ENCODE results near the gene RAB26.

Gene RAB26

DNA sequence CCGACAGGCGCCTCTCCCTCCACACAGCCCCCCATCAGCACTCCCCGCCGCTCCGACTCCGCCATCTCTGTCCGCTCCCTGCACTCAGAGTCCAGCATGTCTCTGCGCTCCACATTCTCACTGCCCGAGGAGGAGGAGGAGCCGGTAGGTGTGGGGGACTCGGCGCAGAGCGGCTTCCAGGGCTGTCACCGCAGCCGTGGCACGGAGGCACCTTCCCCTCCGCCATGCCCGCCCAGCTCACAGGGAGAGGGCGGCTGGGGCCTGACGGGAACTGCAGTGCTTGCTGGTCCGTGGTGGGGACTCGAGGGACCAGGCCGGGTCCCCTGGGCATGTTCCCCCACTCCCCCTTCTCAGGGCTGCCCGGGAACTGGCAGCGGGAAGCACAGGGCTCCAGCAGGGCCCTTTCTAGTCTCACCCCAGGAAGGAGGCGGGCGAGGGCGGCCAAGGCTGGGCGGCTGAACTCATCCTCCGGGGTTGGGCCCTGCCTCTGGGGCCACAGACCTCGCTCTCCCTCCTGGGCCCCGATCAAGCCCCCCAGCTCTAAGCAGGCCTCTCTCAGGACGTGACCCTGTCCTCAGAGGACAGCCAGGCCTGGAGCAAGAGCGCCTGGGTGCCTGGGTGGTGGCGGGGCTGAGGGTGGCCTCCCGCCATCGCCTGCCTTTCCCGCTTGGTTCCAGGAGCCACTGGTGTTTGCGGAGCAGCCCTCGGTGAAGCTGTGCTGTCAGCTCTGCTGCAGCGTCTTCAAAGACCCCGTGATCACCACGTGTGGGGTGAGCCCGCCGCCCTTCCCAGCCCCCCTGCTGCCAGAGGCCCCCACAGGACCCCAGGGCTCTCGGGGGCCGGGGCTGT, 22.4 kb downstream of the RAB26 start:
- H3K9me3 ChIP-seq (ENCODE audit: control insufficient read depth, low read length): no peaks in the 10 kb centered on the region
- H3K36me3 ChIP-seq (ENCODE audit: control insufficient read depth, insufficient read depth, low read length): peaks cover 59% of the 10 kb centered on the region
- no peaks in the 10 kb centered on the region for H3K4me1 ChIP-seq (ENCODE audit: control insufficient read depth, insufficient read depth, low read length, poor library complexity, severe bottlenecking)
- no peak overlapping the region for H3K27ac ChIP-seq (ENCODE audit: insufficient read depth, low read length, poor library complexity, severe bottlenecking)
- no peak for DNase-seq
- H3K27me3 ChIP-seq (replicated peaks; ENCODE audit: control insufficient read depth, insufficient read depth, low read length, poor library complexity, severe bottlenecking): no peaks in the 10 kb centered on the region
- no peak overlapping the region for H3K4me3 ChIP-seq (ENCODE audit: insufficient read depth, low read depth, low read length, poor library complexity, severe bottlenecking)

DNA sequence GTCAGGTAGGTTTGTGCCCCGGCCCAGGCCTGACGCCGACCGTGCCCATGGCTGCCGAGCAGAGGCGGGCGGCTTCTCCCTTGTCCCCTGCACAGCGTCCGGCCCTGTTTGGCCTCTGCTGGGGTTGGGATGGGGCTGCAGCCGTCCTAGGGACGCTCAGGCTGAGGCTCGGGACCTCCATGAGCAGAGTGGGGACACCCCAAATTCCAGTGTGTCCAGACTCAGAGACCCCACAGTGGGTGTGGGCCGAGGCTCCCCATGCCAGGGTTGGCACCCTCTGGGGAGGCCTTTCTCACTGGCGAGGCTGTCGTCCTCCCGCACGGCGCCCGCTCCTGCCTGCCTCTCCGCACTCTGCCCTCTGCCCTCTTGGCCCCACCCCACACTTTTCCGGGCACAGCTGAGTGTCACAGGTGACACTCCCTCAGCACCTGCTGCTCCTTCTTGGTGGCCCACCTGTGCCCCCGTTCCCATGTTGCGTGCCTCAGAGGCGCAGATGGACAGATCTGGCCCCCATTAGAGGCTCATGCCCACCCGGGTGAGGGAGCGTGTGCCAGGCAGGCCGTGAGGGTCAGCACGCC, 23.3 kb downstream of the RAB26 start:
- H3K4me3 ChIP-seq (ENCODE audit: insufficient read depth, low read depth, low read length, poor library complexity, severe bottlenecking): no peak overlapping the region
- H3K36me3 ChIP-seq (ENCODE audit: control insufficient read depth, insufficient read depth, low read length): peaks cover 58% of the 10 kb centered on the region
- no peaks in the 10 kb centered on the region for H3K4me1 ChIP-seq (ENCODE audit: control insufficient read depth, insufficient read depth, low read length, poor library complexity, severe bottlenecking)
- H3K27me3 ChIP-seq (replicated peaks; ENCODE audit: control insufficient read depth, insufficient read depth, low read length, poor library complexity, severe bottlenecking): no peaks in the 10 kb centered on the region
- H3K9me3 ChIP-seq (ENCODE audit: control insufficient read depth, low read length): no peaks in the 10 kb centered on the region
- no peak for DNase-seq
- no peak overlapping the region for H3K27ac ChIP-seq (ENCODE audit: insufficient read depth, low read length, poor library complexity, severe bottlenecking)

DNA sequence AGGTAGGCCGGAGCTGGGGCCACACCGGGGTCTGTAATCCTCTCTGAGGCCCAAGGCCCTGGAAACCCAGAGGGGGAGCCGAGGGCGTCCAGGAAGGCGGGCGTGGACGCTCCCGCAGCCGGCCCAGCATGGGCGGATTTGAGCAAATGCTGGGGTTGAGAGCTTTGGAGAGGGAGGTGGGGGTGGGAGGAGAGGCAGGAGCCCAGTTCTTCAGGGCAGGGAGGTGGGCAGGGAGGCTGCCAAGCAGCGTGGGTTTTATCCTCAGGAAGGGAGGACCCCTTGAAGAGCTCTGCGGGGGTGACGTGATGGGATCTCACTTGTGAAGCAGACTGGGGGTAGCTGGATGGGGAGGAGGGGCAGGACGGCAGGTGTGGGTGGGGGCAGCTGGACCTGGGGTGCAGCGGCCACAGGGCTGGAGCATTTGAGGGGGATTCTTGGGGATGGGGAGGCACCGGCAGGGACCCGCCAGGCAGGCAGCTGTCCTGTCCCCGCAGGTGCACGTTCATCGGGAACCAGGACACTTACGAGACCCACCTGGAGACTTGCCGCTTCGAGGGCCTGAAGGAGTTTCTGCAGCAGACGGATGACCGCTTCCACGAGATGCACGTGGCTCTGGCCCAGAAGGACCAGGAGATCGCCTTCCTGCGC, 24.4 kb downstream of the RAB26 start:
- Histone ChIP-seq H3K9me3 (ENCODE audit: control insufficient read depth, low read length) (no peaks in the 10 kb centered on the region), H3K4me1 (ENCODE audit: control insufficient read depth, insufficient read depth, low read length, poor library complexity, severe bottlenecking) (no peaks in the 10 kb centered on the region), H3K36me3 (ENCODE audit: control insufficient read depth, insufficient read depth, low read length) (peaks cover 51% of the 10 kb centered on the region), H3K4me3 (ENCODE audit: insufficient read depth, low read depth, low read length, poor library complexity, severe bottlenecking) (no peak overlapping the region), H3K27me3 (replicated peaks; ENCODE audit: control insufficient read depth, insufficient read depth, low read length, poor library complexity, severe bottlenecking) (no peaks in the 10 kb centered on the region), H3K27ac (ENCODE audit: insufficient read depth, low read length, poor library complexity, severe bottlenecking) (no peak overlapping the region)
- no peak for DNase-seq

DNA sequence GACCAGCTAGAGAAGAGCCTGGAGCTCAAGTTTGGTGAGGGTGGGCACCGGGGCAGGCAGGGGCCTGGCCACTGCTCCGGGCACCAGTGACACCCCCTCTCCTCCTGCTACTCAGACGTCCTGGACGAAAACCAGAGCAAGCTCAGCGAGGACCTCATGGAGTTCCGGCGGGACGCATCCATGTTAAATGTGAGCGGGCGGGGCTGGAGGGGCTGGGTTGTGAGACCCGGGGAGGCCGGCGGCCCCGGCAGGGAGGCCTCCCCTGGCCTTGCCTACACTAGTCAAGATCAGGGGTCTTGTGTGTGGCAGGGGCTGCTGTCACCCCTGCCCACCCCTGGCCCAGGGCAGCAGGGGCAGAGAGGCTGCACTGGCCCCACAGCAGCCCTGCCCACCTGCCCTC, 24.9 kb downstream of the RAB26 start:
- Histone ChIP-seq H3K27me3 (replicated peaks; ENCODE audit: control insufficient read depth, insufficient read depth, low read length, poor library complexity, severe bottlenecking) (no peaks in the 10 kb centered on the region), H3K9me3 (ENCODE audit: control insufficient read depth, low read length) (no peaks in the 10 kb centered on the region), H3K4me3 (ENCODE audit: insufficient read depth, low read depth, low read length, poor library complexity, severe bottlenecking) (no peak overlapping the region), H3K27ac (ENCODE audit: insufficient read depth, low read length, poor library complexity, severe bottlenecking) (no peak overlapping the region), H3K36me3 (ENCODE audit: control insufficient read depth, insufficient read depth, low read length) (peaks cover 46% of the 10 kb centered on the region), H3K4me1 (ENCODE audit: control insufficient read depth, insufficient read depth, low read length, poor library complexity, severe bottlenecking) (no peaks in the 10 kb centered on the region)
- DNase-seq: no peak

DNA sequence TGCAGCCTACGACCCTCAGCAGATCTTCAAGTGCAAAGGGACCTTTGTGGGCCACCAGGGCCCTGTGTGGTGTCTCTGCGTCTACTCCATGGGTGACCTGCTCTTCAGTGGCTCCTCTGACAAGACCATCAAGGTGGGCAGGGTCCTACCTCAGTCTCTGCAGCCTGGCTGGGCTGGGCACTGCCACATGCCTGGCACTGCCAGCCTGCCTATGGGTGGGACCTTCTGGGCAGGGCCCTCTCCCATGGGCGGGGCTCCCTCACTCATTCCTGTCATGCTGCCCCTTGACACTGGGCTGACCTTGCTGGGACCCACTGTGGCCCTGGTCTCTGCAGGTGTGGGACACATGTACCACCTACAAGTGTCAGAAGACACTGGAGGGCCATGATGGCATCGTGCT, 25.5 kb downstream of the RAB26 start:
- no peak for DNase-seq
- Histone ChIP-seq H3K4me1 (ENCODE audit: control insufficient read depth, insufficient read depth, low read length, poor library complexity, severe bottlenecking) (no peaks in the 10 kb centered on the region), H3K4me3 (ENCODE audit: insufficient read depth, low read depth, low read length, poor library complexity, severe bottlenecking) (no peak overlapping the region), H3K36me3 (ENCODE audit: control insufficient read depth, insufficient read depth, low read length) (peaks cover 44% of the 10 kb centered on the region), H3K27me3 (replicated peaks; ENCODE audit: control insufficient read depth, insufficient read depth, low read length, poor library complexity, severe bottlenecking) (no peaks in the 10 kb centered on the region), H3K9me3 (ENCODE audit: control insufficient read depth, low read length) (no peaks in the 10 kb centered on the region), H3K27ac (ENCODE audit: insufficient read depth, low read length, poor library complexity, severe bottlenecking) (no peak overlapping the region)

DNA sequence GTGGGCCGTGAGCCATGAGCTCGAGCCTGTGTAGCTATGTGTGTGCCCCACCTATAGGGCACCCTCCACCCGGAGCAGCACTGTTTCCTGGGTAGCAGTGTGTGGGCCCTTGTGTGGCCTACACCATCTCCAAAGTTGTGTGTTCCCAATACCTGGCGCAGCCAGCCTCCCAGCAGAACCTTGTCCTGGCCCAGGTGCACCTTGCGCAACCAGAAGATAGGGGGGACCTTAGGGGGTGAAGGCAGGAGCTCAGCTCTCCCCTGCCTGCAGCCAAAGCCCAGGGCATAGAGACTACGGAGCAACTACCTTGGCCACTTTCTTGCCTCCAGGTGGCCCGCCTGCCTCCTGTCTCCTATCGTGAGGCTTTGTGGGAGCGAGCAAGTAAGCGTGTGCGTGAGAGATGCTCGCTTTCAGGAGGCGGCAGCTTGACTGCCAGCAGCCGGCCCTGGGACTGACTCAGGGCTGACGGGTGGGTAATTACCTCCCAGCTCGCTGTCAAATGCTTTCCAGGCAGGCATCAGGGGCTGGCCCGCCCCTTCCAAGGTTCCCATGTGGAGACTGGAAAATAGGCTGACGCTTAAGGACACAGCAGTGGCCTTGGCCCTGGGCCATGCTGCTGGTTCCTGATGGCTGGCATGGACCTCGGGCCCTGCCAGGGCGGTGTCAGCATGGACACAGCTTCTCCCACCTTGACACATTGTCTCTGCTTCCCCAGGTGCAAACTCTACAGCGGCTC, 26.1 kb downstream of the RAB26 start:
- Histone ChIP-seq H3K36me3 (ENCODE audit: control insufficient read depth, insufficient read depth, low read length) (peaks cover 44% of the 10 kb centered on the region), H3K27me3 (replicated peaks; ENCODE audit: control insufficient read depth, insufficient read depth, low read length, poor library complexity, severe bottlenecking) (no peaks in the 10 kb centered on the region), H3K4me1 (ENCODE audit: control insufficient read depth, insufficient read depth, low read length, poor library complexity, severe bottlenecking) (no peaks in the 10 kb centered on the region), H3K9me3 (ENCODE audit: control insufficient read depth, low read length) (no peaks in the 10 kb centered on the region), H3K4me3 (ENCODE audit: insufficient read depth, low read depth, low read length, poor library complexity, severe bottlenecking) (no peak overlapping the region), H3K27ac (ENCODE audit: insufficient read depth, low read length, poor library complexity, severe bottlenecking) (no peak overlapping the region)
- DNase-seq: no peak

DNA sequence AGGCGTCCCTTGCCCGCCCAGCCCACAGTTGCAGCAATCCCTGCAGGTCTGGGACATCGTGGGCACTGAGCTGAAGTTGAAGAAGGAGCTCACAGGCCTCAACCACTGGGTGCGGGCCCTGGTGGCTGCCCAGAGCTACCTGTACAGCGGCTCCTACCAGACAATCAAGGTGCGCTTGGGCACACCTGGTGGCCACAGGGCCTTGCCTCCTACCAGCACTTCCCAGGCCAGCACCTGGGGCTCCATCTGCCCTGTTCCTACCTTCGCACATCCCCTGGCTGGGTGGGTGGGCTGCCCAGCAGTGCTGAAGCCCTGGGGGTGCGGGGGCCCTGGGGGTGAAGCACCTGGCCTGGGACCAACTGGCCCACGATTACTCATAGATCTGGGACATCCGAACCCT, 27.0 kb downstream of the RAB26 start:
- no peak overlapping the region for H3K27ac ChIP-seq (ENCODE audit: insufficient read depth, low read length, poor library complexity, severe bottlenecking)
- no peaks in the 10 kb centered on the region for H3K9me3 ChIP-seq (ENCODE audit: control insufficient read depth, low read length)
- no peak for DNase-seq
- H3K4me3 ChIP-seq (ENCODE audit: insufficient read depth, low read depth, low read length, poor library complexity, severe bottlenecking): no peak overlapping the region
- no peaks in the 10 kb centered on the region for H3K27me3 ChIP-seq (replicated peaks; ENCODE audit: control insufficient read depth, insufficient read depth, low read length, poor library complexity, severe bottlenecking)
- H3K4me1 ChIP-seq (ENCODE audit: control insufficient read depth, insufficient read depth, low read length, poor library complexity, severe bottlenecking): no peaks in the 10 kb centered on the region
- peaks cover 44% of the 10 kb centered on the region for H3K36me3 ChIP-seq (ENCODE audit: control insufficient read depth, insufficient read depth, low read length)

DNA sequence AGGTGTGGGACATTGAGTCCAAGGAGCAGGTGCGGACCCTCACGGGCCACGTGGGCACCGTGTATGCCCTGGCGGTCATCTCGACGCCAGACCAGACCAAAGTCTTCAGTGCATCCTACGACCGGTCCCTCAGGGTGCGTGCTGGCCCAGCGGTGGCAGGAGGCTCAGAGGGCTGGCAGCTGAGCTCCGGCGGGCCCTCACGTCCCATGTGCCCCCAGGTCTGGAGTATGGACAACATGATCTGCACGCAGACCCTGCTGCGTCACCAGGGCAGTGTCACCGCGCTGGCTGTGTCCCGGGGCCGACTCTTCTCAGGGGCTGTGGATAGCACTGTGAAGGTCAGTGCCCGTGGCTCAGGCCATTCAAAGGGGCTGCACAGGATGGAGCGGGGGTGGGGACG, 27.6 kb downstream of the RAB26 start:
- Histone ChIP-seq H3K4me3 (ENCODE audit: insufficient read depth, low read depth, low read length, poor library complexity, severe bottlenecking) (no peak overlapping the region), H3K27me3 (replicated peaks; ENCODE audit: control insufficient read depth, insufficient read depth, low read length, poor library complexity, severe bottlenecking) (no peaks in the 10 kb centered on the region), H3K9me3 (ENCODE audit: control insufficient read depth, low read length) (no peaks in the 10 kb centered on the region), H3K36me3 (ENCODE audit: control insufficient read depth, insufficient read depth, low read length) (peaks cover 44% of the 10 kb centered on the region), H3K4me1 (ENCODE audit: control insufficient read depth, insufficient read depth, low read length, poor library complexity, severe bottlenecking) (no peaks in the 10 kb centered on the region), H3K27ac (ENCODE audit: insufficient read depth, low read length, poor library complexity, severe bottlenecking) (no peak overlapping the region)
- no peak for DNase-seq

DNA sequence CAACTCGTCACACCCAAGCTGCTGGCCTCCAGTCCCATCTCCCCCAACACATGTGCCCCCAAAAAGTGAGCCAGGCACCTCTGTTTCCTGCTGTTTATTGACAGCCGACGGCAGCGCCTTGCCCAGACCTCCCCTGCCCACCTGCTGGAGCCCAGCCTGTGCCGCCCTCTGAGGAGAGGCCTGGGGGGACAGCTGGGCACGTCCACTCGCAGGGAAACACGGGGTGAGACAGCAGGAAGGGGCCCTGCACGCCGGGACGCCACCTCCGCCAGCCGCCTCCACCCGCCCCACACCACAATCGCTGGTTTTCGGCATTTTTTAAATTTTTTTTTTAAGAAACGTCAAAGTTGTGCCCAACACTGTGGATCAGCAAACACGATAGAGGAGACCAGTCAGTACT, 28.7 kb downstream of the RAB26 start:
- H3K27me3 ChIP-seq (replicated peaks; ENCODE audit: control insufficient read depth, insufficient read depth, low read length, poor library complexity, severe bottlenecking): no peaks in the 10 kb centered on the region
- H3K36me3 ChIP-seq (ENCODE audit: control insufficient read depth, insufficient read depth, low read length): peaks cover 38% of the 10 kb centered on the region
- no peaks in the 10 kb centered on the region for H3K4me1 ChIP-seq (ENCODE audit: control insufficient read depth, insufficient read depth, low read length, poor library complexity, severe bottlenecking)
- no peak overlapping the region for H3K27ac ChIP-seq (ENCODE audit: insufficient read depth, low read length, poor library complexity, severe bottlenecking)
- no peaks in the 10 kb centered on the region for H3K9me3 ChIP-seq (ENCODE audit: control insufficient read depth, low read length)
- DNase-seq: no peak
- H3K4me3 ChIP-seq (ENCODE audit: insufficient read depth, low read depth, low read length, poor library complexity, severe bottlenecking): no peak overlapping the region
